Cerebellar nuclear complex (tissue), 1 donor: ENCODE measurements around the gene GUCY2F.
A peak's percentile ranks its signal among the peaks of the same experiment; 100 is the strongest.

Experiments
- DNase-seq, 2 experiments: peaks; one replicate each; lab custom pipeline; 2025; lab: John Stamatoyannopoulos, UW

The GUCY2F gene

DNA sequence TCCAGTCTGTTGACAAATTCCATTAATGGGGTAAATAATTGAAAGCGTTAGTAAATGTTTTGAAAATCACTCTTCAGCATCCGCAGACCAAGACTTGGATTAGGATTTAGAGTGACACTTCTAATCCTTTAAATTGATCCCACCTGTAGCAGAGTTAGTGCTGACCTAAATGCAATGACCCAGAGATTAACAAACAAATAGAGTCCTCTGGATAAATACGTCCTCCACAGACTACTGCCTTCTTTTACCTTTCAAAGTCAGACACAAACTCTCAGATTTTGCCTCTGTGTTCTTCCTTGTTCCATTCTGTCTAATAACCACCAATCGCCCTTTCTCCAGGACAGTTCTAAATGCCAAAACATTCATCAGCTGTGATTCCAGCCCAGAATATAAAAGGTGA, at the start of gene GUCY2F:
Gene GUCY2F (minus strand): TSS at position 101 of the 400 bp plus-strand sequence. CDS start 6,150 bp downstream, outside the sequence.
- DNase-seq, result no peak

DNA sequence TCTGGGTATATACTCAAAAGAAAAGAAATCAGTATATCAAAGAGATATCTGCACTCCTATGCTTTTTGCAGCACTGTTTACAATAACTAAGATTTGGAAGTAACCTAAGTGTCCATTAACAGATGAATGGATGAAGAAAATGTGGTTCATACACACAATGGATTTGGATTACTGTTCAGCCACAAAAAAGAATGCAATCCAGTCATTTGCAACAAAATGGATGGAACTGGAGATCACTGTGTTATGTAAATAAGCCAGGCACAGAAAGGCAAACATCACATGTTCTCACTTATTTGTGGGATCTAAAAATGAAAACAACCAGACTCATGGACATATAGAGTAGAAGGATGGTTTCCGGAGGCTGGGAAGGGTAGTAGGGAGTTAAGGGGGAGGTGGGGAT, 37.1 kb upstream of the GUCY2F start:
- DNase-seq, result no peak

DNA sequence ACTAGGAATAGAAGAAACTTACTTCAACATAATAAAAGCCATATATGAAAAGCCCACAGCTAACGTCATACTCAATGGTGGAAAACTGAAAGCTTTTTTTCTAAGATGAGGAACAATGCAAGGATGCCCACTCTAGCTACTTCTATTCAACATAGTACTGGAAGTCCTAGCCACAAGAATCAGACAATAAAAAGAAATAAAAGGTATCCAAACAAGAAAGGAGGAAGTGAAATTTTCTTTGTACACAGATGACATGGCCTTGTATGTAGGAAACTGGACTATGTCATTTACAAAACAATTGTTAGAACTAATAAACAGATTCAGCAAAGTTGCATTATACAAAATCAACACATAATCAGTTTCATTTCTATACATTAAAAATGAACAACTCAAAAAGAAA, 29.2 kb upstream of the GUCY2F start:
- no peak for DNase-seq

DNA sequence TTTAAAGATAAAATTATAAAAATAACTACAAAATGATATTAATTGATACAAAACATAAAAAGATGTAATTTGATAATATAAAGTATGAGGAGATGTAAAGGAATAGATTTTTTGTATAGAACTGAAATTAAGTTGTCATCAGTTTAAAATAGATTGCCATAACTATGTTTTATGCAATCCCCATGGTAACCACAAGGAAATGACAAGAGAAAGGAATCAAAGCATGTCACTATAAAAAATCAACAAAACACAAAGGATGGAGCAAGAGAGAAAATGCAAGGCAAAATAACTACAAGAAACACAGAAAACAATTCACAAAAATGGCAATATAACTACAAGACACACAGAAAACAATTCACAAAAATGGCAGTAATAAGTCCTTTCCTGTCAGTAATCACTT, 27.0 kb upstream of the GUCY2F start:
- no peak for DNase-seq

DNA sequence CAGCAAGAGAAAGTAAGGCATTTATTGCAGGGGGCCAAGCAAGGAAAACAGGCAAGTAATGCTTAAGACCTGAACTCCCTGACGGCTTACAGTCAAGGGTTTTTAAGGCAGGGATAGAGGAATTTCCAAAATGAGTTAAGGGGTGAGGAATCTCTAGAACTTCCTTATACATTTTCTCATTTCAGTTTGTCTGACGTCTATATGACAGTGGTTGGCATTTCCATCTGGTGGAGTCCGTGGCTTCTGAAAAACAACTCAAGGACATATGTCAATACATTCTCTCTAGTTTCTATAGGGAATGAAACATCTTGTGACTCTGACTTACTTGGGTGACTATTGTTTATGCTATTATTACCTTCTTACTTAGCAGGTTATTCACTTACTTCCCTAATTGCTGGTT, 19.3 kb upstream of the GUCY2F start:
- no peak for DNase-seq

DNA sequence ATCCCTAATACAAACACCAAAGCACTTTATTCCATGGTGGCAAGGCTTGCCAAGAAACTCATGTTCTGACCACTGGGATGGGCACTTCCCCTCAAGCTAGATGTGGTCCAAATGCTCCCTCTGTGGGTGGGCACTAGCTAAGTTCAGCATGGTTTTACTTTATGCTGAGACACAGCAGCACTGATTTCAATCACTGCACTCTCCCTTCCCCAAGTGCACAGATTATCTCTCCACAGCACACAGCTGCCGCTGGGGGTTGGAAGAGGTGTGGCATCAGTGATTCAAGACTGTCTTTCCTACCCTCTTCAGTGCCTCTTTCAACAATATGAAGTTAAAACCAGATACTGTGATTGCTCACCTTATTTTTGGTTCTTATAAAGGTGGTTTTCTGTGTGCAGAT, 16.5 kb upstream of the GUCY2F start:
- DNase-seq, result no peak

DNA sequence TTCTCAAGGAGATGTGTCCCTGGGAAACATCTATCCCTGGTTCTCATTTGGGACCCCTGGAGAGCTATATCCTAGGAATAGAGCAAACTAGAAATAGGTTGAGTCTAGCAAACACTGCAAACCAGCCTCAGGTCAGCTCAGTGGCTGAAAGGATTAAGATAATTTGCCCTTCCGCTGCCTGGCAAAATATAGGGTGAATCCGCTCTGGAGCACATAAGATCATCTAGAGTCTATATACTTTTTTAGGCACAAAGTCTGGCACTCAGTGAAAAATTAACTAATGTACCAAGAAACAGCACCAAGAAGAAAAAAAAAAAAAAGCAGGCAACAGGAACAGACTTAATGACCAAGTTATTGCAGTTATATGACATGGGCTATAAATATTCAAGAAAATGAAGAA, 7.3 kb upstream of the GUCY2F start:
- DNase-seq, result no peak

DNA sequence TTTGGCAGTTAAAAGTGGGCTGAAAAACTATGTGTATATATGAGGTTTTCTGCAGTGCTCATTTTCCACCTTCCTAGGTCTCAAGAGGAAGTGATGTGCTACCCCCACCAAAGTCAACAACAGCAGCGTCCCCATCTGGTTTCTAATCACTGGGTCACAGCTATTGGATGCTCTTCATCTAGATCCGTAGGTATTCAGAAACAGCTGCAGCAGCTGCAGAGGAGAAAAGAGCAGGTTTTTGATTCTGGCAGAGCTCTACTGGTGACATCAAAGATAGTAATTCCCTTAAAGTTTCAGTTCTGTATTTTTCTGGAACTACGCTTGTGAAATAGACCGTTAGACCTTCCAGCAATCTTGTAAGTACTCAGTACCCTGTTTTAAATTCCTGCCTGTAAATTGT, 5.8 kb upstream of the GUCY2F start:
- no peak for DNase-seq

DNA sequence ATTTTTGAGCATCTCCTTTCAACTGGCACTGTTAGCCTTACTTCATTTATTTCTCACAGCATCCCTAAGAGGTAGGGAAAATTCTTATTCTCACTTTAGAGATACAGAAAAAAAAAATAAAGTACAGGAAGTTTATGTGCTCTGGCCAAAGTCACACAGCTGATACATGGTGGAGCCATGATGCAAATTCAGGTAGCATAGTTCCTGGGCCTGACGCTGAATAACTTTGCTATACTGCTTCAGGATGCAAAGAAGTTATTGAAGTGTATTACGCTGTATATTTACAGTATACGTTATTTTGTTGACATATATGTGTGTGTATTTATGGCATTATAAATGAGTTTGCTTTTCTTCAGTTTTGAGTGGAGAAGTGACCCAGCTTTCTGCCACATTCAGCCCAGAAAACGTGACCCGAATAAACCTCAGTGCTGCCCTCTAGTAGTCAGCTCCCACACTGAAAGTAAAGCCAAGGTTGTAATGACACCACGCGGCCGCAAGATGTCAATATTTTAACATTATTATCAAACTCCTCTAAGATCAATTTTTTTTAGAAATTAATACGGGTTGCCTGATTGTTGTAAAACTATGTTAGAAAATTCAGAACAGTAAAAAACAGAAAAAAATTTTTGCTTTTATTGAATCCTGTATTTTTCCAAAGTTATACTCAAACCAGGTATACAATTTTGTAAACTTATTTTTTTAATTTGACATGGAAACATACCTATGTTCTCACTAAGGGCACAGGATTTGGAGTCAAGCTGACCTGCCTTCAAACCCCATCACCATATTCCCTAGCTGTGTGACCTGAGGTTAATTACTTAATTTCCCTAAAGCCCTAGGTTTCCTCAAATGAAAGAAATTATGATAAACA, 3.8 kb upstream of the GUCY2F start:
- peak in 1 of 2 experiments; percentile 35 for DNase-seq

DNA sequence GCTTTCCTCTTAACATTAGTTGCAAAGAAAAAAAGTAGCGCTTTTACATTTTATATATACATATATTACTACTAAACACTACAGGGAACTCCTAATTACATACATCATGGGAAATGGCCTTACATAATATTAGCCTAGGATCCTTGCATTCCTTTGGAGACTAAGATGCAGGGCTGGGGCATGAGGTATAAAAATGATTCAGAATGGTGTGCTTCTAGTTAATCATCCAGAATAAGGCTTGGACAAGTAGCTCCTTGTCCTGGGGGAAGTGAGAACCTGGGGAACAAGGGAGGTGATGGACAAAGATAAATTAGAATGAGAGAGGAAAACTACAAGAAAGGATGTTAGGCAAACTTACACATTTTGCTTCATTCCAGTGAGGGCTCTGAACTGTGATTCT, 3.0 kb upstream of the GUCY2F start:
- no peak for DNase-seq

DNA sequence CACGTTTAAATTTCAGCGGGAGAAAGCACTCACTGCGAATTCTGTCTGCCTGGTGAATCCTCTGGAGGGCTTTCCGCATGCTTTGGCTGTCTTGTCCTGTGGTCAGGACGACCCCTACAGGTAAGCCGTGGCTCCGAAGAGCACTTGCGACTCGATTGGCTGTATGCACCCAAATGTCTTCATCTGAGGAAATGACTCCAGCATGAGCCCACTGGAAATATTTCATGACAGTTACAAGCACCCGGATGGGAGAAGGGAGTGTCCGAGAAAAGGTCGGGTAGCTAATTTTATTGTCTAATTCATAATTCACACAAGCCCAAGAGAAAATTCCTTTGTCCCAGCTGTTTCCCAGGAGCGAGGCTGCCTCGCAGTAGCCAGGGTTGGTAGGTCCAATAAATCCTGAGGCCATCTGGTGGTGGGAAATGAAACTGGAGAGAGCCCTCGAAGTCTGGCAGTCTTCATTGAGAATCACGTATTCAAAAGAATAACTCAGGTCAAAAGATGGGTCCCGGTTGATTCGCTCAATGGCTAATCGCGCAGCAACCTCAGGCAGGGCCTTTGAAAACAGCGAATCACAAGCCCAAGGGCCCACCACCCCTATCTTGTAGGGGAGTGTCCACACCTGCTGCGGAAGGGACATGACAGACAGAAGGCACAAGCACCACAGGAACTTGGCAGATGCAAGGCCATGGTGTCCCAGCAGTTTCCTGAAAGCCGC, 6.6 kb downstream of the GUCY2F start:
- peak in 1 of 2 experiments; percentile 2 for DNase-seq

DNA sequence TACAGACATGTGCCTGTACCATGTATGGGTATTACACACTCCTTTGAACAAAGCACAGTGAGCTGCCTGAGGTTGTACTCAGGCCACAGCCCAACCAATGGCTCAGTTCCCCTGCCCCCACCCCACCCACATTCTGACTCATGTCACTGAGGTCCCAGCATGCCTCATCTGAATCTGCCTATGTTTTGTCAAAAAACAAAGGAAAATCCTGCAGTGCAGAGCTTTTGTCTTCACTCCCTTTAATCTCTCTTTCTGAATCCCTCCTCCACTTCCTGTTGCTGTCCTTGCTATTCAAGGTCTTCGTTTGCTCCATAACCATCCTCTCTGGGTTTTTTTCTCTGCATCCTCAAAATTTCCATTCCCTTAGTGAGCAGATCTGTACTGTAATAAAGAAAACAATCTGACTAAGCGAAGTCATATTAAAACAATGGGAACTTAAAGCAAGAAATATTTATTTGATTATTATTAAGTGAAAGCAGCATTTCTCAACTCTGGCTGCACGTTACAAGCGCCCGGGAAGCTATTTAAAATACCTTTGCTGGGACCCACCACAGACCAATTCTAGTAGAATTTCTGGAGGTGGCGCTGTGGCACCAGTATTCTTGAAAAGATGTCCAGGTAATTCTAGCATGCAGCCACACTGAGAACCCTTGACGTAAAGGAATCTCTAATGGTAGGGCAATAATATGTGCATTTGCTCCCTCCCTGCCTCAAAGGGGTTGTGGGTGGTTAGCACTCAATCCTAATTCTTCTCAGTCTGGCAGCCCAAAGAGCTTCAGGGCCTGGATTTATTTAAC, 8.7 kb downstream of the GUCY2F start:
- DNase-seq, result no peak

DNA sequence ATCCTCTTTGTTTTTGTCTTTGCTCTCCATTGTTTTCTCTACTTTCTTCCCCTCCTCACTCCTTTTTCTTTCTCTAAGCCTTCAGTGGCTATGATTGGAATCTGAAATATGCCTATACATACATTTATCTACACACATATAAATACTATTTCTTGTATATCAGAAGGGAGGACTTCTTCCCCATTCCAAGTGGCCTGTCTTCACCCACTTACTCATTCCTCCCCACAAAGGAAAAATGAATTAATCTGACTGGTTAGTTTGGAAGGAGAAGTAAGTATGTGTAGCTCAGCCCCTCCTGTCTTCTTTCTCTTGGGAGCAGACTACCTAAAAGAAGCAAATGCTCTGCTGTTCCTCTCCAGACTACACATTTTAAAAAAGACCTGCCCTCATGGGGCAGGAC, 17.7 kb downstream of the GUCY2F start:
- DNase-seq, result no peak

DNA sequence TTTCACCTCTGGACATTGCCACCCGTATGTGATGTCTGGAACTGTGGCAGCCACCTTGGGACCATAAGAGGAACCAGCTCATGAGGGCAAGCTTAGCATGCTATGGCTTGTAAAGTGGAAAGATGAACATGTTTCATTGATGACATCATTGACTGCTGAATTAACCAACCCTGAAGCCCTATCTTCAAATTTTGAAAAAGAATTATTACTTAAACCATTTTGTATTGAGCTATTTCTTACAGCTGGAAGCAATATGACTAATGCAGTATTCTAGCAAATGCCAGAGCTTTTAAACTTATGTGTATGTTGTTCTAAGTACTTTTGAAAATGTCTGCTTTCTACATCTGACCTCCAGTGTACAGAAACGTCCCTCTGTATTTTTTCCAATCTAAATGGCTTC, 18.1 kb downstream of the GUCY2F start:
- no peak for DNase-seq

DNA sequence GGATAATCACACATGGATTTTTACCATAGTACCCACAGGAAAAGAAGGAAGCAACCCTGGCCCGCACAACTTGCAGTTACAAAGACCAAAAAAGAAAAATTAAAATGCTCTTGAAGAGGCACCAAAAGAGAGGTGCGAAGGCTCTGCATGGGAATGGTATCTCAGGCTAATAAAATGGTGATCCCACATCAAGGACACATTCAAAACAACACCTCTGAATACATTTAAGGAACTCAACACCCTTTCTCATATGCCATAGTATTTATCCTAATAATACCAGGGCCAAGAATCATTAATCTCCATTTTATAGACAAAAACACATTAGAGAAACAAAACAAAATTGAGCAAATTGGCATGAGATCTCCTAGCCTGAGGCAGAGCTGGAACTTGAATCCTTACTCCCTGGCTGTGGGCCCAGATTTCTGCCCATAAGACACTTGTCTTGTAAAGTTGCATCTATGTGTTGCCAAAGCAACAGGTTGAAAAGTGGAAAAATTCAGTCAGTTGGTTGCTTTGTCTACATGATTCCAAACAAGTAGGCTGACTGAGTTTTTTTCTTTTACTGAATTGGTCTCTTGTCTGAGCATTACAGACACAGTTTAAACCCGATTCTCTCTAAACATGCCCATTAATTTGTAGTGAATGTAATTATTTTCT, 33.5 kb downstream of the GUCY2F start:
- DNase-seq, result no peak

DNA sequence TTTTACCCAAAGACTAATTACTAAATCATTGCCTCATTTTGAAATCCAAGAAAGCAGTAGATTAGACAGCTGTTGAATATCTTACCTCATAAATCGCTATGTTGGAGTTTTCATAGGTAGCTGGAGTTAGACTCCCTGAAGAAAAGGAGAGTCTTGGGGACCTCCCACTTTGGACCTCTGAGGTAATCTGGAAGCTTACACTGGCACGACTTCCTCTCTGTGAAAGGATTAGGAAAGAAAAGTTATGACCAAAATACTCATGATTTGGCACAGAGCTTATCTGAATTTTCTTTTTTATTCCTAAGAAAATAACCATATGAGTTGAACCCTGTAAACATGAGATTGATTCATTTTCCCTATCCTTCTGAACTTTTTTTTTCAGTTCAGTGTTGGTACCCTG, 40.6 kb downstream of the GUCY2F start:
- no peak for DNase-seq

DNA sequence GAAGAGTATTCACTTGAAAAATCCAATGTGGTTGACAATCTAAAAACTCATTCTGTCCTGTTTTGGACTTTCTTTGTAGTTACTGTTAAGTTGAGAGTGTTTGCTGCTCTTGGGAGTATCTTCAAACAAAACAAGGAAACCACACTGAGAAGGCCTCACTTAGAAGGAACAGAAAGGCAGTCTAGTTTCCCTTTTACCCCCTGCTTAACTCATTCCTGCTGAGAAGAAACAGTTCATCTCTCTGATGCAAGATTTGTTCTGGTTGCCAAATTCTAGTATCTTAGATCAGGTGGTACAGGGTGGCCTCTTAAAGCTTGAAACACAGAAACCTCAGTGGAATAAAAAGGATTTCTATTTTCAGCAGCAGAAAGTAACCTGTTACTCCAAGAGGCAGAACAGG, 41.4 kb downstream of the GUCY2F start:
- no peak for DNase-seq

DNA sequence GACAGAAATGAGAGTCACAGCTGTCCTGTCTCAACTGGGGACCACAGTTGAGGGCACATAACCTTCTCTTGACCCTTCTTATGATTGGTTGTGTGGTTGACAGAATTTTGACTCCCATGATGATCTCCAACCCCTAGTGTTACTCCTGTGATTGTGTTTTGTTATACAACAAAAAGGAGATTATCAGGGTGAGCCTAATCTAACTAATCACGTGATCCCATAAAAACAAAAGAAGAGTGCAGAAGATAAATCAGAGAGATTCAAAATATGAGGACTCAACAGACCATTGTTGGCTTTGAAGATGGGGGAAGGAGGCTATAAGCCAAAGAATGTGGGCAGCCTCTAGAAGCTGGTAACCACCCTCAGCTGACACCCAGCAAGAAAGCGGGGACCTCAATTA, 72.7 kb downstream of the GUCY2F start:
- DNase-seq, result no peak

DNA sequence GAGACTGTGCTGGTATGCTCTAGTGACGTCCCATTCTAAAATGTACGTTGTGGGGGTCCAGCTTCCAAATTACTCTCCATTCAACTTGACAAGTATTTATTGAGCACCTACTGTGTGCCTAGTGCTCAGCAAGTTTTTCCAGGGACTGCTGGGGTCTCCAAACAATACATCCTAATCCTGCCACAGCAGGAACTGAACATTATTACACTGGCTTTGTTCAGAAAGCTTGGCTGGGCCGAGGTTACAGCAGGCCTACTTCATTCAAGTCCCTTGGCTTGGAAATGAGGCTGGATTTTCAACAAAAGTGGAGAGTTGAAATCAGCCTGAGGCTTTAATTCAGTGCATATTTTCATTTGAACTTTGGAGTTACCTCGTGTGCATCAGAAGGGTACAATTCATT, 78.0 kb downstream of the GUCY2F start:
- no peak for DNase-seq

DNA sequence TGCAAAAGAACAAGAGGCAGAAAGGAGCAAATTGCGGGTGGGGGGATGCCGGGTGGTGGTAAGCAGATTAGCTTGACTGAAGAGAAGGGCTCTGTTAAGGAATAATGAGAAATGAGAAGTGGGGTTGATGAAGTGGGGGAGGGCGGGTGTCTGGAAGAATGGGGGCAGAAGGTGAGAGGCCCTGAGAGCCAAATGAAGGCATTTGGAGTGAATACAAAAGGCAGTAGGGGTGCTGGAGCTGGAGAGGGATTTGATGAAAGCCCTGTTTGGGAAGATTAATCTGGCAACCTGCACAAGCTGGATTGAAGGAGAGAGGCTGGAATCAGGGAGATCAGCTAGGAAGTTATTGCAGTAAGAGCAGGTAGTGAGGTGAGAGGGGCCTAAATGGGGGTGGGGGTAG, 82.1 kb downstream of the GUCY2F start:
- DNase-seq, result no peak

DNA sequence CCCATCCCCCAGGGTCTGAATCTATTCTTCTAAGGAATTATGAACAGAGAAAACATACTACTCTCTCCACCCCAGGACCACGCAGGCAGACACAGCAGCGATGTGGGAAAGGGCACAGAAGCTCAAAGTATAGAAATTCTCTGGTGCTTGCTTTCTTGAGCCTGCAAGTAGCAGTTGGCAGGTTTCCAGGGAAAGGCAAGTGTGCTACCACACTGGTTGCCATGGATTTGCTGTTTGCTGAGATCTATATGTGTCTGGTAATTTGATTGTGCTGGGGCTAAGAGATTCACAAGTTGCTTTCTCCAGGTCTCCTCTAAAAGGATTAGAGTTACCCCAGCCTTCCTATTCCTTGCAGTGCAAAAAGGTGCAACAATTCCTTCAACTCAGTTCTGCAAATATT, 83.1 kb downstream of the GUCY2F start:
- DNase-seq, result no peak

DNA sequence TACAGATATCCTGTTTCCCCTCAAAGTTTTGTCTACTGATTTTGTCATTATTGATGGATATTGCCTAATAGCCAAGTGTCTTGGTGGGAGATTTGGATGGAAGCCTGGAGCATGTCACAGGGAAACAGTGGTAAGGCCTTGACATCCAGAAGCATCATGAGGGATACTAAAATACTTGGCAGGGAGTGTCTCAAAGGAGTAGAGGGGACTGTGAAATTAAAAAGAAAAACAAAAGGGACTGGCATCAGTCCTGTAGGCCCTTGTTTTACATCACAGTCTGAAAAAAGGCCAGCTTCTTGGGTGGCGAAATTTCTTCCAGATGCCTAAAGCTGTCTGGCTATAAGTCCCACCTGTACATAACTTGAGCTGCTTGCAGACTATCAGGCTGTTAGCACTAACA, 83.8 kb downstream of the GUCY2F start:
- DNase-seq, result no peak
